GM12801 (cell line): ENCODE data around the gene CRACR2B.

Source experiments
- CTCF ChIP-seq: IDR thresholded peaks from one replicate; pipeline ENCODE4 v1.5.1; 2011; ENCODE audit warnings: control low read depth; ENCODE audit not compliant: insufficient read length; ENCODE audit errors: extremely low read depth

CRACR2B gene

GRCh38 chr11:843086-843734 is 15.5 kb downstream of the CRACR2B start:
- no peak for TF ChIP-seq CTCF

GRCh38 chr11:843818-844692 is 16.3 kb downstream of the CRACR2B start:
- TF ChIP-seq CTCF = no peak

GRCh38 chr11:844693-845644 is 17.2 kb downstream of the CRACR2B start:
- TF ChIP-seq CTCF = no peak

GRCh38 chr11:845872-846495 is 18.3 kb downstream of the CRACR2B start:
- TF ChIP-seq CTCF = no peak

GRCh38 chr11:846496-847098 is 18.9 kb downstream of the CRACR2B start:
- TF ChIP-seq CTCF = no peak

- no peak for TF ChIP-seq CTCF
Observed at GRCh38 chr11:847876-848275, 20.2 kb downstream of the CRACR2B start.
